ENCODE results near the gene CASKIN2. TPM values are rescaled to one million over a fixed set of nuclear protein-coding genes. Genes with fewer than 3 reads are reported as not detected.

The CASKIN2 gene
- total and polyA plus RNA-seq, 4 donors = 2.3 to 12.1 (median 8.6) TPM

DNA sequence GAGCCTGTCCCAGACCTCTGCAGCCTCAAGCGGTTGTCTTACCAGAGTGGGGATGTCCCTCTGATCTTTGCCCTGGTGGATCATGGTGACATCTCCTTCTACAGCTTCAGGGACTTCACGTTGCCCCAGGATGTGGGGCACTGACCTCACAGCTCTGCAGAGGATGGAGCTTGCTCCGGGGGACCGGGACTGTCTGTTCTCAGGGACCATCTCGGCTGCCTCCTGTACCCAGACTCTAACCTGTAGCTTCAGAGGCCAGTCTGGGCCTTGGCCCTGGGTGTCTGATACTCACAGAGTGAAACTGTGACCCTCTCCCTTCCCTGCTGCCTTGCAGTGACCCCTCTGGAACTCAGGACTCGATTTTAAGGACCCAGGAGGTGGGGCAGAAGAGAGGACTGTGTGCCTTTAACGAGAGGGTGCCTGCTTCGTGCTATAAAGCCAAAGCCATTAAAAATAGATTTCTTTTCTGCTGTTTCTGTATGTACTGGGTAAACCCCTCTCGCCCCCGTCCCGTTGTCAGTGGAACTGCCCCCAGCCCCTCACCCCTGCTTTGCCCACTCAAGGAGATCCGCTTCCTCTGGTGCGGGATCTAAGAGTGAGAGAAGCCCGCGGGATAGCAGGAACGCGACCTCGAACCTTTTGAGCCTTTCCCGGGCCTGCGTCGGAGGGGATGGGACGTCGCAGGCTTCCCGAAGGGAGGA lies 9.1 kb upstream of the CASKIN2 start:
- peaks cover 6 to 24% (median 16%) of the 10 kb centered on the region in 4 donors for H3K4me1 ChIP-seq (ENCODE audit: control insufficient read depth in 4 of 4, insufficient read depth in 4 of 4, low read length in 3 of 4)
- no peak overlapping the region for H3K9ac ChIP-seq (ENCODE audit: low read depth in 1 of 2, low read length in 2 of 2)
- H3K4me3 ChIP-seq (ENCODE audit: low read depth in 1 of 3, low read length in 3 of 3) = peak overlapping the region in 2 of 3 donors; percentile 3 to 90
- H3K27me3 ChIP-seq (ENCODE audit: control insufficient read depth in 4 of 4, insufficient read depth in 4 of 4, low read length in 3 of 4) = no peaks in the 10 kb centered on the region
- 33% methylated on average over 24 of the region's 24 CpGs for WGBS
- peaks cover 0 to 3% (median 0%) of the 10 kb centered on the region in 4 donors for H3K36me3 ChIP-seq (ENCODE audit: control insufficient read depth in 4 of 4, insufficient read depth in 3 of 4, low read depth in 1 of 4, low read length in 3 of 4)
- DNase-seq (ENCODE audit: low spot score) = no peak
- TF ChIP-seq TAF1 (conservative IDR thresholded peaks at IDR 0.05) = no peak
- TF ChIP-seq YY1 (IDR thresholded peaks at IDR 0.05) = no peak
- TF ChIP-seq, protein P1, sequence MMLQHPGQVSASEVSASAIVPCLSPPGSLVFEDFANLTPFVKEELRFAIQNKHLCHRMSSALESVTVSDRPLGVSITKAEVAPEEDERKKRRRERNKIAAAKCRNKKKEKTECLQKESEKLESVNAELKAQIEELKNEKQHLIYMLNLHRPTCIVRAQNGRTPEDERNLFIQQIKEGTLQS (IDR thresholded peaks at IDR 0.05) = no peak
- no peak for TF ChIP-seq SP1 (IDR thresholded peaks at IDR 0.05)
- TF ChIP-seq, protein P2, sequence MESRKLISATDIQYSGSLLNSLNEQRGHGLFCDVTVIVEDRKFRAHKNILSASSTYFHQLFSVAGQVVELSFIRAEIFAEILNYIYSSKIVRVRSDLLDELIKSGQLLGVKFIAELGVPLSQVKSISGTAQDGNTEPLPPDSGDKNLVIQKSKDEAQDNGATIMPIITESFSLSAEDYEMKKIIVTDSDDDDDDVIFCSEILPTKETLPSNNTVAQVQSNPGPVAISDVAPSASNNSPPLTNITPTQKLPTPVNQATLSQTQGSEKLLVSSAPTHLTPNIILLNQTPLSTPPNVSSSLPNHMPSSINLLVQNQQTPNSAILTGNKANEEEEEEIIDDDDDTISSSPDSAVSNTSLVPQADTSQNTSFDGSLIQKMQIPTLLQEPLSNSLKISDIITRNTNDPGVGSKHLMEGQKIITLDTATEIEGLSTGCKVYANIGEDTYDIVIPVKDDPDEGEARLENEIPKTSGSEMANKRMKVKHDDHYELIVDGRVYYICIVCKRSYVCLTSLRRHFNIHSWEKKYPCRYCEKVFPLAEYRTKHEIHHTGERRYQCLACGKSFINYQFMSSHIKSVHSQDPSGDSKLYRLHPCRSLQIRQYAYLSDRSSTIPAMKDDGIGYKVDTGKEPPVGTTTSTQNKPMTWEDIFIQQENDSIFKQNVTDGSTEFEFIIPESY (IDR thresholded peaks at IDR 0.05) = no peak
- TF ChIP-seq RXRA (IDR thresholded peaks at IDR 0.05) = no peak
- no peak for TF ChIP-seq EGR1 (IDR thresholded peaks at IDR 0.05; ENCODE audit: low read depth in 2 of 2)
- TF ChIP-seq JUND (IDR thresholded peaks at IDR 0.05) = no peak
- peak overlapping the region; percentile 10 to 63 for H3K27ac ChIP-seq (ENCODE audit: low read depth in 1 of 2, low read length in 2 of 2)
- no peaks in the 10 kb centered on the region for H3K9me3 ChIP-seq (ENCODE audit: control insufficient read depth in 4 of 4, low read length in 3 of 4)

DNA sequence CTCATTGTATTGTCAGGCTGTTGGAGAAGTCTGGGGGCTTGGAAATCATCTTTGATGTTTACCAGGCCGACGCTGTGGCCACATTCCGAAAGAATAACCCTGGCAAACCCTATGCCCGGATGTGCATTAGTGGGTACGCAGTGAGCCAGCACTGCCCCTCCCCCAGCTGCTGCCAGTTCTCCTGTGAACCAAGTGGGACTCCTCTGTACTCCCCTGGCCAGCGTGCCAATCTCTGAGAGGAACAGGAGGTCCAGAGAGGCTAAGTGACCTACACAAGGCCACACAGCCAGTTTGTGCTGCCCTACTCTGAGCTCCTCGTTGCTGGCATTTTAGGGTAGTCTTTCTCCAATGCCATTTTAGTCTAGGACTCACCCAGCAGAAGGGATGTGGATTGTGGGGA lies 8.3 kb upstream of the CASKIN2 start:
- Histone ChIP-seq H3K27ac (ENCODE audit: low read depth in 1 of 2, low read length in 2 of 2) (no peak overlapping the region), H3K9me3 (ENCODE audit: control insufficient read depth in 4 of 4, low read length in 3 of 4) (no peaks in the 10 kb centered on the region), H3K4me1 (ENCODE audit: control insufficient read depth in 4 of 4, insufficient read depth in 4 of 4, low read length in 3 of 4) (peaks cover 6 to 24% (median 16%) of the 10 kb centered on the region in 4 donors), H3K4me3 (ENCODE audit: low read depth in 1 of 3, low read length in 3 of 3) (no peak overlapping the region), H3K9ac (ENCODE audit: low read depth in 1 of 2, low read length in 2 of 2) (no peak overlapping the region), H3K36me3 (ENCODE audit: control insufficient read depth in 4 of 4, insufficient read depth in 3 of 4, low read depth in 1 of 4, low read length in 3 of 4) (peaks cover 0 to 3% (median 0%) of the 10 kb centered on the region in 4 donors), H3K27me3 (ENCODE audit: control insufficient read depth in 4 of 4, insufficient read depth in 4 of 4, low read length in 3 of 4) (no peaks in the 10 kb centered on the region)
- TF ChIP-seq FOXA1 (IDR thresholded peaks at IDR 0.05) = no peak
- TF ChIP-seq, protein P1 (IDR thresholded peaks at IDR 0.05) = no peak
- TF ChIP-seq, protein P3, sequence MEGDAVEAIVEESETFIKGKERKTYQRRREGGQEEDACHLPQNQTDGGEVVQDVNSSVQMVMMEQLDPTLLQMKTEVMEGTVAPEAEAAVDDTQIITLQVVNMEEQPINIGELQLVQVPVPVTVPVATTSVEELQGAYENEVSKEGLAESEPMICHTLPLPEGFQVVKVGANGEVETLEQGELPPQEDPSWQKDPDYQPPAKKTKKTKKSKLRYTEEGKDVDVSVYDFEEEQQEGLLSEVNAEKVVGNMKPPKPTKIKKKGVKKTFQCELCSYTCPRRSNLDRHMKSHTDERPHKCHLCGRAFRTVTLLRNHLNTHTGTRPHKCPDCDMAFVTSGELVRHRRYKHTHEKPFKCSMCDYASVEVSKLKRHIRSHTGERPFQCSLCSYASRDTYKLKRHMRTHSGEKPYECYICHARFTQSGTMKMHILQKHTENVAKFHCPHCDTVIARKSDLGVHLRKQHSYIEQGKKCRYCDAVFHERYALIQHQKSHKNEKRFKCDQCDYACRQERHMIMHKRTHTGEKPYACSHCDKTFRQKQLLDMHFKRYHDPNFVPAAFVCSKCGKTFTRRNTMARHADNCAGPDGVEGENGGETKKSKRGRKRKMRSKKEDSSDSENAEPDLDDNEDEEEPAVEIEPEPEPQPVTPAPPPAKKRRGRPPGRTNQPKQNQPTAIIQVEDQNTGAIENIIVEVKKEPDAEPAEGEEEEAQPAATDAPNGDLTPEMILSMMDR (IDR thresholded peaks at IDR 0.05; ENCODE audit: low read depth, low read length, missing input control) = no peak
- no peak for TF ChIP-seq TAF1 (conservative IDR thresholded peaks at IDR 0.05)
- TF ChIP-seq EGR1 (IDR thresholded peaks at IDR 0.05; ENCODE audit: low read depth in 2 of 2) = no peak
- no peak for TF ChIP-seq RXRA (IDR thresholded peaks at IDR 0.05)
- no peak for TF ChIP-seq FOXA2 (IDR thresholded peaks at IDR 0.05)
- TF ChIP-seq, protein P2 (IDR thresholded peaks at IDR 0.05) = no peak
- TF ChIP-seq JUND (IDR thresholded peaks at IDR 0.05) = no peak
- no peak for TF ChIP-seq NR2F2 (IDR thresholded peaks at IDR 0.05)
- no peak for TF ChIP-seq HNF4A (conservative IDR thresholded peaks at IDR 0.05)
- no peak for TF ChIP-seq GABPA (IDR thresholded peaks at IDR 0.05 in 1 of 2, conservative IDR thresholded peaks at IDR 0.05 in 1 of 2)
- no peak for TF ChIP-seq HNF4G (IDR thresholded peaks at IDR 0.05)
- no peak for TF ChIP-seq SP1 (IDR thresholded peaks at IDR 0.05)
- TF ChIP-seq, protein P4, sequence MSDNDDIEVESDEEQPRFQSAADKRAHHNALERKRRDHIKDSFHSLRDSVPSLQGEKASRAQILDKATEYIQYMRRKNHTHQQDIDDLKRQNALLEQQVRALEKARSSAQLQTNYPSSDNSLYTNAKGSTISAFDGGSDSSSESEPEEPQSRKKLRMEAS (IDR thresholded peaks at IDR 0.05) = no peak
- no peak for TF ChIP-seq YY1 (IDR thresholded peaks at IDR 0.05)
- TF ChIP-seq, protein P5, sequence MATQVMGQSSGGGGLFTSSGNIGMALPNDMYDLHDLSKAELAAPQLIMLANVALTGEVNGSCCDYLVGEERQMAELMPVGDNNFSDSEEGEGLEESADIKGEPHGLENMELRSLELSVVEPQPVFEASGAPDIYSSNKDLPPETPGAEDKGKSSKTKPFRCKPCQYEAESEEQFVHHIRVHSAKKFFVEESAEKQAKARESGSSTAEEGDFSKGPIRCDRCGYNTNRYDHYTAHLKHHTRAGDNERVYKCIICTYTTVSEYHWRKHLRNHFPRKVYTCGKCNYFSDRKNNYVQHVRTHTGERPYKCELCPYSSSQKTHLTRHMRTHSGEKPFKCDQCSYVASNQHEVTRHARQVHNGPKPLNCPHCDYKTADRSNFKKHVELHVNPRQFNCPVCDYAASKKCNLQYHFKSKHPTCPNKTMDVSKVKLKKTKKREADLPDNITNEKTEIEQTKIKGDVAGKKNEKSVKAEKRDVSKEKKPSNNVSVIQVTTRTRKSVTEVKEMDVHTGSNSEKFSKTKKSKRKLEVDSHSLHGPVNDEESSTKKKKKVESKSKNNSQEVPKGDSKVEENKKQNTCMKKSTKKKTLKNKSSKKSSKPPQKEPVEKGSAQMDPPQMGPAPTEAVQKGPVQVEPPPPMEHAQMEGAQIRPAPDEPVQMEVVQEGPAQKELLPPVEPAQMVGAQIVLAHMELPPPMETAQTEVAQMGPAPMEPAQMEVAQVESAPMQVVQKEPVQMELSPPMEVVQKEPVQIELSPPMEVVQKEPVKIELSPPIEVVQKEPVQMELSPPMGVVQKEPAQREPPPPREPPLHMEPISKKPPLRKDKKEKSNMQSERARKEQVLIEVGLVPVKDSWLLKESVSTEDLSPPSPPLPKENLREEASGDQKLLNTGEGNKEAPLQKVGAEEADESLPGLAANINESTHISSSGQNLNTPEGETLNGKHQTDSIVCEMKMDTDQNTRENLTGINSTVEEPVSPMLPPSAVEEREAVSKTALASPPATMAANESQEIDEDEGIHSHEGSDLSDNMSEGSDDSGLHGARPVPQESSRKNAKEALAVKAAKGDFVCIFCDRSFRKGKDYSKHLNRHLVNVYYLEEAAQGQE (IDR thresholded peaks at IDR 0.05) = no peak
- 94% methylated on average over 7 of the region's 7 CpGs for WGBS
- no peak for DNase-seq (ENCODE audit: low spot score)

Data from liver (tissue), 9 donors.